Stimulated activated CD8-positive, alpha-beta memory T cell treated with anti-CD3 and anti-CD28 coated beads, Interleukin-7, amount 100 ng/mL, for 24 hours (primary cell): ENCODE data around the gene ETV1.

Experiments used
- DNase-seq: peaks from one replicate; pipeline ENCODE4 v3.0.0-alpha.2; 2020; ENCODE audit warnings: low read depth

Gene ETV1

DNA sequence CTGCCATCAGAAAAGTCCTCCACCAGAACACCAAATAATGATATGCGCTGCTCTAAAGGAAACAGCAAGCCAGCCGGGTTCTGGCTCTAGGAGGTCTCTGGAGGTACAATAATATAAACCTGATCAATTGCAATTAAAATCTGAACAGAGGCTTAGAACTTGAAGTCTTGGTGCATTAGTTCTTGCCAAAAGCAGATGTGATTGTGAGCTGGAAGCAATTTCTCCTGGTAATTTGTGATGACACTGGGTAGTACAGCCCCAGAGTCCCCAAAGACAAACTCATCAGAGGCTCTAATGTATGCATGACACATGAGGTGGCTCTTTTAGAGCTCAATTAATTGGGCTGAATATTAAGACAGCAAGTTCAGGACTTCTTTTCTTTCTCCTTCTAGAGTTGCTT, 3.3 kb downstream of the ETV1 start:
- no peak for DNase-seq

DNA sequence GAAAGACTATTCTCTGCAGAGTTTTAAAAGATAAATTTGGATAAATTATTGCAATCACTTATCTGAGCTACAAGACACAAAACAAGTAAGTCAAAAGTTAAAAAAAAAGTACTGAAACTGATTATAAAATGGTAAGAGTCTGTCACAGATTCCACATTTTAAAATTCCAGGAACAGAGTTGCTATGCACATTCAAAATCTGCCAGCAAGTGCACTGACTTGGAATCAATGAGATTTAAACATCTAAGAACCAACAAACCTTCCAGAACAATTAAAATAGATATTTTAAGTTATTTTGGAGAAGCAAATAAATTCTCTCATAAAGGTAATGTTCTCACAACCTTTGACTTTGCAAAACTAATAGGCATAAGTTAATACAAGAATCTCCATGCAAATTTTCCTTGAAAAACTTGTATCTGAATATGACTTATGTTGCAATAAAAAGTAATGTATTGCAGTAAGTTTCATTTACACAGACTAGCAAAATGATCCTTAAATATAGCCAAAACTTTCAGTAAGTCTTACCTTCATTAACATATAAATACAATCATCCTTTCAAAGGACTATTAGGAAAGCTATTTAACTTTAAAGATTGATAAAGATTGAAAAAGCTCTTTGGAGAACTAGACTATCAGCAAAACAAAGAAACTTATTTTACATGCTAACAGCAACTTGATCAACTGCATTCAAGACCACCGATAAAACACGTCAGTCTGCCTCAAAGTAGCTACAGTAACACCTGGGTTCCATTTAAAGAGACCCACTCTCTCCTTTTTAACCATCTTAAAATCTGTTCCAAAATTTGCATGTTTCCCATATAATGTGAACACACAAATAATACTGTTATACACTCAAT, 4.4 kb downstream of the ETV1 start:
- no peak for DNase-seq

DNA sequence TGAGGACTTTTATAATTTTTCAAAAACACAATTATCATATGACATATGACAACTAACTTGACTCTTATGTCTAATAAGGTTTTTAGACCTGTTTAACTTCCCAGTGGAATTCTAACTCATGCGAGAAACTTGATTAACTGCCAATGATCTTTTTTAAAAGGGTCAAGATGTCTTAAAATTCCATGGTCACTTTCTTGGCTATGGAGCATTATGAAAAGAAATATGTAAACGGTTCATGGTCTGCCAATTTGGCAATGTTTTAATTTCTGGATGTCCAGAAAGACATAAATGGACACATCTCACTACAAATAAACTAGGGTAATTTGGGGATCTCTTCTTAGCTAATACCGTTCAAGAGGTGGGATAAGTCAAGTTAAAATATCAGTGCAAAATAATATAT, 5.4 kb downstream of the ETV1 start:
- DNase-seq = no peak

DNA sequence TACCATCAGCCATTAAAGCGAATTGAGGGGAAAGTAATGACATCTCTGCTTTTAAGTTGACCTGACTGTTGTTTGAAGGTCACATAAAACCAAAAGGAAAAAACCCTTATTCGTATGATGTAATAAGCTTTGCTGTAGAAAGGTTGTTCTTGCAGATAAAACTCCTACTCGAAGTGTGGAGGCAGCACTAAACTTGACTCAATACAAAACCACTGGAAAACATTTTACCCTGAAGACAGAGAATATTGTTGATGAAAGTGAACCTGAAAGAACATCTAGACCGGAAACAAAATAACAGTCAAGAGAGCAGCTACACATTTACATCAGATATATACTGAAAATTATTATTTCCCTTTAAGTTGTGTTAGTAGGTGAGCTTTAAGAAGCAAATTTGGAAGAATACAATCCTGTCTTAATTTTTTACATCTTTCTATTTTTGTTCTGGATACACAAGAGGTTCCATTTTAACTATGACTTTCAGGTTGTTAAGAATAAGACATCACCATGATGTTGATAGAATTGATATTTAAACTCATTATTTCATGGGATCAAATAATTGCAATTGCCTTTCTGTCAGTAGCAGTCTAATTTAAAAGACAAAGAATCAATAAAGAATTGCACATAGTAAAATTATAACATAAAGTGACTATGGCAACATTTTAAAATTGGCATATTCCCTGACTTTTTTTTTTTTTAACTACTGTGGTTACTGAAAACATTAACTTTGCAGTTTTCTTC, 6.4 kb downstream of the ETV1 start:
- no peak for DNase-seq

DNA sequence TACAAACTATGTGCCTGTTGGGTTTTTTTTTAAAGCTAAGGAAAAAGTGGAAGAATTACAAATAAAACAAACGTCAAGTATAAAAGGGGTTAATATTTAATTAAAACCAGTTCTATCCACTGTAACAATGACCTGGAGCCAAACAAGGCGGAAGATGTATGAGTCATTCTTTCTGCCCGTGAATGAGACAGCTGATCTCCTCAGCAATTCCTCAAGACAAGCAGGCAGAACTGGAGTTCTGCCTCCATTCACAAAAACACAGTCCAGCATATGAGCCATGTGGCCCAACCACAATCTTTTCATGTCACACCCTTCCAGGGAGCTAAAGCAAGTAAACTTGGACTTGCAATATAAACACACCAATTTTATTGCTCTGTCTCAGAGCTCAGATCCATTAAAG, 8.4 kb downstream of the ETV1 start:
- DNase-seq = no peak

- no peak for DNase-seq
These were observed 9.0 kb downstream of the ETV1 start for GRCh38 chr7:13980474-13980873.

- DNase-seq = no peak
These were observed 9.6 kb downstream of the ETV1 start for GRCh38 chr7:13979671-13980435.

DNA sequence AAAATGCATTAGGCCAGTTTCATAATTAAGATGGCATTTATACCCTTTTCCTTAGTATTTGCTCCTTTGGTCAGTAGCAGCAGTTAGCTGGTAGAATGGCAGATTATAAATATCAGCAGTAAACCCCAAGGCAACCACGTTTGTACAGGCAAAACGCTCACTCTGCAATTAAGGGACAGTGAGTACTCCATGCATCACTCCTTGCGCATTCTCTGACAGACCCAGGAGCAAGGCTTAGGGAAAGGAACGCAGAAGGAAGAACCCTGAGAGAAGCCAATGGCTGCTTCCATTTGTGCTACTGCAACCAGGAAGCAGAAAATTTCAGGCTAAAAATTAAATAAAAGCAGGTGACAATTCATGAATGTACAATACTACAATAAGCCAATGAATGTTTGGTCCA, 12.9 kb downstream of the ETV1 start:
- no peak for DNase-seq

- DNase-seq = no peak
These were observed 24.4 kb downstream of the ETV1 start for GRCh38 chr7:13965077-13965476.

DNA sequence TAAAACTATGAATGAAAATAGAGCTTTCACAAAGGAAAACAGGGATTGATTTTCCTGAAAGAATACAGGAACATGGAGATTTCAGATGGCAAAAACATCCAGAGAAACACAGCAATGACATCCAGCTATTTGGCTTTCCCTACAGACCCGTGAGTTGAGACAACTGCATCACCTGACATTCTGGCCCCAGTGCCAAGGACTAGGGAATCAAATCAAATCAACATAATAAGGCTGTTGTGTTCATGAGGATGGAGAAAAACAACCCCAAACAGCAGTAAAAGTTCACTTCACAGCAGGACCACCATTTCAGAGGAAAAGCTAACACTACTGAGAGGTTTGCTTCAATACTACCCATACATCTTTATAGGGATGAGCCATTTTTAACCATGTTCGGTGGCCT, 25.5 kb downstream of the ETV1 start:
- no peak for DNase-seq

GRCh38 chr7:13955494-13955893, 34.0 kb downstream of the ETV1 start:
- no peak for DNase-seq

- DNase-seq = no peak
These were observed 36.1 kb downstream of the ETV1 start for GRCh38 chr7:13953368-13953767.

DNA sequence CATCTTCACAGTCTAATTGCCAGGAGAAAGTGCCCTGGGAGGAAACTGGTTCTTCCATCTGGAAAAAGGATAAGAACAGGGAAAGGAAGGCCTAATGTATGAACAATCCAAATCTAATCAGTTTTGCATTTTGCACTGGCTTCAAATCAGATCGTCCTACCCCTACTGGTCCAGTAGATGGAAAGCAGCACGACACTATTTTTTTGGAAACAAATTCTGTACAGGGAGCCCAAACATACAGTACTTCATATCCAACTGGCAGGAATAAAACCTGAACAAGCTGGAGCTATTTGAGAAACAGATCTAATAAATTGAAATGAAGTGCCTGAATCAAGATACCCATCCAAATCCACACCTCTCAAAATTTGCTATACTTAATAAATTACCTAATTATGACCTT, 36.5 kb downstream of the ETV1 start:
- no peak for DNase-seq

DNA sequence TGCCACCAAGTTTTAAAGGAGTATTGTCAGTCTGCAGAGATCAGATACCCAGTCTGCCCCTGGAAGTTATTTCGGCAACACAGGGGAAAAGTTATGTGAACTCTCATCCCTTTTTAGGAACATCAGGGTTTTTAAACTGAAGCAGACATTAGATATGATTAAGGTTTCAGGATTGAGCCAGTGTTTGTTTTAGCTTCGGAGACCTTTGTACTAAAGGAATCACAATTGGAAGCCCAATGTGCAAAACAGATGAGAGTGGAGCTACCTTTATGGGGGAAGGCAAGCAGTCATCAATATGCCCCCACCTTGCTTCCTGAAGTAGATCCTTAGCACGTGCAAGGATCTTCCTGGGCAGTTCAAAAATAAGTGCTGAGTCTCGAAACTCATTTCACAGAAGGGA, 39.5 kb downstream of the ETV1 start:
- DNase-seq = no peak

DNA sequence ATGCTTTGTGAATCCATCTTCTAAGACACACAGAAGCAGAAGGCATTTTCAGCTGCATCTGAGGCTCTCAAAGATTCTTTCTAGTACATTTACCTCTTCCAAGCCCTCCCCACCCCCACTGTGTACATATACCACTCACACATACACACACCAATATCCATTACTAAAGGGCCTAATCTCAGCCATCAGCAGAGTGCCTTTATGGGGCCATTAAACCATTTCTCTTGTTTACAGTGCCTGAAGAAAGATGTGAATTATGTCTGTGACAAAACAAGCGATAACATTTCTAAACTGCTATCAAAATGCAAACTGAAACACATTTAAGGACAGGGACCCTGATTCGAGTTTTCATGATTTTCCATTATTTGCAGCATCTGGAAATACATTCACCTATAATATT, 40.0 kb downstream of the ETV1 start:
- no peak for DNase-seq

DNA sequence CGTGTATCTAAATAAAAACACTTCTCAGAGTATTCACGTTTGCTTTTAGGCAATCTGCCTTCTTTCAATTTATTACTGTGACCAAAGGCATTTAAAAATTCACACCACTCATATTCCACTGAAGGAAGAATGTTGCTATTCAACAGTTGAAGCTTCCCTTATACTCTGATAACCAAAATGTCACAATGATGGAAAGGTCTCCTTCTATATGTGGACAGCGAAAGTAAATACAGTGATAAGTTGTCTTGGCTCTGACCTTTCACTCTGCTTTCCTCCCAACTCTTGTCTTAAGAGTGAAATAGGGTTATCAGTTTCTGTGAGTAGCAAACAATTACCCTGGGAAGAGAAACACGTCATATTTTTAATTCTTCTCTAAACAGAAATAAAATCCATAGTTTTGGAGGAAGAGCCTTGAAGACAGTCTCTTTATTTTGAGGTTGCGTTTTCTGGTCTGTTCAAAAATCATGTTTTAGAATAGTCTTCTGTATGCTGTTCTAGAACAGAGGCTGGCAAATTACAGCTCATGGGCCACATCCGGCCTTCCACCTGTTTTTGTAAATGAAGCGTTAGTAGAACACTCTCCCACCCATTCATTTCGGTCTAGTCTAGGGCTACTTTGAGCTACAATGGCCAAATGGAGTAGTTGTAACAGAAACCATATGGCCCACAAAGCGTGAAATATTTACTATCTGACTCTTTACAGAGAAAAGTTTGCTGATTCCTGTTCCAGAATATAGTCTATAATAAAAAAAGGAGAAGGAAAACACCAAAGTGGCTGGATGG, 41.3 kb downstream of the ETV1 start:
- no peak for DNase-seq

DNA sequence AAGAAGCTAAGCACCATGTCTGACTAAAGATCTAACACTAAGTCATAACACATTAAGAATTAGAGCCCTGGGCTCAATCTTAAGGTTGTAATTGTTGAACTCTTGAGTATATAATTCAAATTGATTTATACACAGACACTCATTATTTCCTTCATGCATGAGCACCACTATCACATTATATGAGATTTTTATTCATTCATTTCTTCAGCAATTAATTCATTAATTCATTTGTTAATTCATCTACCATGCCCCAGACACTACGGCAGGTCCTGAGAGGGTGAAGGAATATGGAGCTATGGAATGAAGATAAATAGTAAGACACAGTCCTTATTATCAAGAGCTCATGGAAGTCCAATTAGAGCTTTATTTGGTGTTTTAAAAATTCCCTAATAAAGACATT, 41.9 kb downstream of the ETV1 start:
- no peak for DNase-seq

GRCh38 chr7:13946181-13946580, 43.3 kb downstream of the ETV1 start:
- DNase-seq = no peak

GRCh38 chr7:13945670-13946069, 43.8 kb downstream of the ETV1 start:
- no peak for DNase-seq

GRCh38 chr7:13933536-13933935, 55.9 kb downstream of the ETV1 start:
- no peak for DNase-seq

- no peak for DNase-seq
These were observed 56.4 kb downstream of the ETV1 start for GRCh38 chr7:13933091-13933490.

GRCh38 chr7:13932131-13932530, 57.3 kb downstream of the ETV1 start:
- DNase-seq = no peak
